ENCODE results near the gene NEK6. TPM values are rescaled to one million over a fixed set of nuclear protein-coding genes. Genes with fewer than 3 reads are reported as not detected.

The NEK6 gene
- total RNA-seq, 2 donors from 2014 or later, result 24.0 to 43.6 TPM

GRCh38 chr9:124326378-124326777 is 68.6 kb downstream of the NEK6 start:
- Histone ChIP-seq H3K4me3 (no peak overlapping the region), H3K9me3 (no peaks in the 10 kb centered on the region), H3K27me3 (replicated peaks; ENCODE audit: insufficient read depth) (no peaks in the 10 kb centered on the region), H3K27ac (no peak overlapping the region), H3K4me1 (ENCODE audit: control insufficient read depth in 1 of 2, low read depth in 2 of 2) (no peaks in the 10 kb centered on the region), H3K36me3 (peaks cover 65% of the 10 kb centered on the region)
- TF ChIP-seq CTCF (IDR thresholded peaks at IDR 0.05), result no peak
- DNase-seq (ENCODE audit: low spot score) (no peak), ATAC-seq (ENCODE audit: insufficient number of reproducible peaks, low FRiP score, low read depth) (no peak)

- no peak overlapping the region for H3K4me3 ChIP-seq
- DNase-seq (ENCODE audit: low spot score), result no peak
- no peak for TF ChIP-seq CTCF (IDR thresholded peaks at IDR 0.05)
- H3K36me3 ChIP-seq, result peaks cover 54% of the 10 kb centered on the region
- H3K9me3 ChIP-seq, result no peaks in the 10 kb centered on the region
- no peaks in the 10 kb centered on the region for H3K4me1 ChIP-seq (ENCODE audit: control insufficient read depth in 1 of 2, low read depth in 2 of 2)
- no peak for ATAC-seq (ENCODE audit: insufficient number of reproducible peaks, low FRiP score, low read depth)
- no peak overlapping the region for H3K27ac ChIP-seq
- no peaks in the 10 kb centered on the region for H3K27me3 ChIP-seq (replicated peaks; ENCODE audit: insufficient read depth)
Measured at GRCh38 chr9:124327491-124327890, 69.7 kb downstream of the NEK6 start.

- peaks cover 48% of the 10 kb centered on the region for H3K36me3 ChIP-seq
- no peak overlapping the region for H3K27ac ChIP-seq
- H3K4me1 ChIP-seq (ENCODE audit: control insufficient read depth in 1 of 2, low read depth in 2 of 2), result no peaks in the 10 kb centered on the region
- no peak for TF ChIP-seq CTCF (IDR thresholded peaks at IDR 0.05)
- no peaks in the 10 kb centered on the region for H3K27me3 ChIP-seq (replicated peaks; ENCODE audit: insufficient read depth)
- DNase-seq (ENCODE audit: low spot score), result no peak
- no peak for ATAC-seq (ENCODE audit: insufficient number of reproducible peaks, low FRiP score, low read depth)
- no peaks in the 10 kb centered on the region for H3K9me3 ChIP-seq
- H3K4me3 ChIP-seq, result no peak overlapping the region
Measured at GRCh38 chr9:124328285-124328684, 70.5 kb downstream of the NEK6 start.

- H3K27me3 ChIP-seq (replicated peaks; ENCODE audit: insufficient read depth), result no peaks in the 10 kb centered on the region
- H3K9me3 ChIP-seq, result no peaks in the 10 kb centered on the region
- H3K27ac ChIP-seq, result no peak overlapping the region
- no peak for DNase-seq (ENCODE audit: low spot score)
- no peak for ATAC-seq (ENCODE audit: insufficient number of reproducible peaks, low FRiP score, low read depth)
- TF ChIP-seq CTCF (IDR thresholded peaks at IDR 0.05), result no peak
- H3K4me3 ChIP-seq, result no peak overlapping the region
- H3K4me1 ChIP-seq (ENCODE audit: control insufficient read depth in 1 of 2, low read depth in 2 of 2), result no peaks in the 10 kb centered on the region
- H3K36me3 ChIP-seq, result peaks cover 44% of the 10 kb centered on the region
Measured at GRCh38 chr9:124329206-124329792, 71.5 kb downstream of the NEK6 start.

GRCh38 chr9:124330011-124330697 is 72.4 kb downstream of the NEK6 start:
- H3K4me3 ChIP-seq, result no peak overlapping the region
- H3K9me3 ChIP-seq, result no peaks in the 10 kb centered on the region
- DNase-seq (ENCODE audit: low spot score), result no peak
- no peak for ATAC-seq (ENCODE audit: insufficient number of reproducible peaks, low FRiP score, low read depth)
- no peaks in the 10 kb centered on the region for H3K27me3 ChIP-seq (replicated peaks; ENCODE audit: insufficient read depth)
- no peak overlapping the region for H3K27ac ChIP-seq
- TF ChIP-seq CTCF (IDR thresholded peaks at IDR 0.05), result no peak
- H3K4me1 ChIP-seq (ENCODE audit: control insufficient read depth in 1 of 2, low read depth in 2 of 2), result no peaks in the 10 kb centered on the region
- H3K36me3 ChIP-seq, result peaks cover 47% of the 10 kb centered on the region

Measured in thoracic aorta (tissue), 2 donors.